ENCODE data around the gene HOXD9.

HOXD9 gene

GRCh38 chr2:176096986-176097819 lies 25.3 kb upstream of the HOXD9 start:
- Mint-ChIP-seq H3K27me3 (ENCODE audit: low read depth, poor library complexity) (peaks cover 95% of the 10 kb centered on the region), H3K9me3 (peaks cover 6% of the 10 kb centered on the region), H3K36me3 (ENCODE audit: low read depth) (no peaks in the 10 kb centered on the region), H3K27ac (no peak overlapping the region), H3K4me1 (peaks cover 48% of the 10 kb centered on the region), H3K4me3 (peak overlapping the region; percentile 60)
- peak; percentile 84 for DNase-seq
- peak; percentile 90 for TF ChIP-seq CTCF (IDR thresholded peaks at IDR 0.05)

- peak; percentile 38 for TF ChIP-seq CTCF (IDR thresholded peaks at IDR 0.05)
- no peaks in the 10 kb centered on the region for H3K36me3 Mint-ChIP-seq (ENCODE audit: low read depth)
- peak overlapping the region; percentile 60 for H3K4me3 Mint-ChIP-seq
- H3K4me1 Mint-ChIP-seq: peaks cover 49% of the 10 kb centered on the region
- H3K27ac Mint-ChIP-seq: no peak overlapping the region
- H3K9me3 Mint-ChIP-seq: peaks cover 6% of the 10 kb centered on the region
- peaks cover 100% of the 10 kb centered on the region for H3K27me3 Mint-ChIP-seq (ENCODE audit: low read depth, poor library complexity)
- DNase-seq: no peak
Observed at GRCh38 chr2:176097820-176098365, 24.6 kb upstream of the HOXD9 start.

GRCh38 chr2:176098366-176099158 lies 24.0 kb upstream of the HOXD9 start:
- Mint-ChIP-seq H3K4me3 (peak overlapping the region; percentile 60), H3K27me3 (ENCODE audit: low read depth, poor library complexity) (peaks cover 100% of the 10 kb centered on the region), H3K4me1 (peaks cover 45% of the 10 kb centered on the region), H3K27ac (no peak overlapping the region), H3K9me3 (peaks cover 4% of the 10 kb centered on the region), H3K36me3 (ENCODE audit: low read depth) (no peaks in the 10 kb centered on the region)
- TF ChIP-seq CTCF (IDR thresholded peaks at IDR 0.05): no peak
- peak; percentile 70 for DNase-seq

- peak; percentile 17 for DNase-seq
- Mint-ChIP-seq H3K27me3 (ENCODE audit: low read depth, poor library complexity) (peaks cover 100% of the 10 kb centered on the region), H3K9me3 (no peaks in the 10 kb centered on the region), H3K36me3 (ENCODE audit: low read depth) (no peaks in the 10 kb centered on the region), H3K4me1 (peaks cover 47% of the 10 kb centered on the region), H3K27ac (no peak overlapping the region), H3K4me3 (peak overlapping the region; percentile 60)
- TF ChIP-seq CTCF (IDR thresholded peaks at IDR 0.05): no peak
Observed at GRCh38 chr2:176099159-176099727, 23.3 kb upstream of the HOXD9 start.

- H3K4me3 Mint-ChIP-seq: peak within 1 kb of the TSS; percentile 60
- no peak for DNase-seq
Observed at GRCh38 chr2:176099728-176100546, 22.6 kb upstream of the HOXD9 start, which contains the start of gene HOXD12. Gene HOXD12 (plus strand): TSS chr2:176099795. CDS start chr2:176099802, 7 bp downstream.

More at GRCh38 chr2:176099728-176100546, 22.6 kb upstream of the HOXD9 start, which contains the start of gene HOXD12:
- Mint-ChIP-seq H3K4me1 (peaks cover 54% of the 10 kb centered on the region), H3K27ac (no peak within 1 kb of the TSS), H3K36me3 (ENCODE audit: low read depth) (no peaks in the 10 kb centered on the region), H3K9me3 (no peaks in the 10 kb centered on the region), H3K27me3 (ENCODE audit: low read depth, poor library complexity) (peaks cover 100% of the 10 kb centered on the region)
- no peak for TF ChIP-seq CTCF (IDR thresholded peaks at IDR 0.05)

Measured in nephron progenitor cell (in vitro differentiated cells).